Pons (tissue), 1 donor: ENCODE results near the gene ARID3B.
A peak's percentile ranks its signal among the peaks of the same experiment; 100 is the strongest.
"Not testable (repeated sequence)": the region's sequence is repeated elsewhere in the genome, so short reads cannot be mapped to it uniquely, and the experiment has no call there.

Experiments
- DNase-seq: peaks from one replicate; pipeline ENCODE4 v3.0.0-alpha.2; 2016; ENCODE audit warnings: low spot score

Gene ARID3B

GRCh38 chr15:74535388-74536084 lies 5.5 kb upstream of the ARID3B start:
- DNase-seq = no peak

- DNase-seq = no peak
These were observed 3.3 kb upstream of the ARID3B start for GRCh38 chr15:74537736-74538135.

- not testable (repeated sequence) for DNase-seq
These were observed 1.5 kb upstream of the ARID3B start for GRCh38 chr15:74539521-74539920.

GRCh38 chr15:74540161-74540760 lies 759 bp upstream of the ARID3B start:
- DNase-seq = no peak

GRCh38 chr15:74541494-74542165 lies 610 bp downstream of the ARID3B start:
- peak; percentile 47 for DNase-seq

GRCh38 chr15:74542166-74543042 lies 1.4 kb downstream of the ARID3B start:
- peak; percentile 37 for DNase-seq

GRCh38 chr15:74543043-74543422 lies 2.0 kb downstream of the ARID3B start:
- no peak for DNase-seq

GRCh38 chr15:74543583-74543982 lies 2.6 kb downstream of the ARID3B start:
- no peak for DNase-seq

- no peak for DNase-seq
These were observed 4.1 kb downstream of the ARID3B start for GRCh38 chr15:74545086-74545485.

- peak; percentile 95 for DNase-seq
These were observed 5.0 kb downstream of the ARID3B start for GRCh38 chr15:74545776-74546656.

- no peak for DNase-seq
These were observed 6.6 kb downstream of the ARID3B start for GRCh38 chr15:74547616-74548015.

- DNase-seq = no peak
These were observed 7.2 kb downstream of the ARID3B start for GRCh38 chr15:74548241-74548640.

- no peak for DNase-seq
These were observed 8.8 kb downstream of the ARID3B start for GRCh38 chr15:74549816-74550215.

- DNase-seq = no peak
These were observed 10.7 kb downstream of the ARID3B start for GRCh38 chr15:74551714-74552113.

- no peak for DNase-seq
These were observed 11.9 kb downstream of the ARID3B start for GRCh38 chr15:74552773-74553441.

GRCh38 chr15:74555192-74555591 lies 14.2 kb downstream of the ARID3B start:
- DNase-seq = no peak

- DNase-seq = no peak
These were observed 17.7 kb downstream of the ARID3B start for GRCh38 chr15:74558706-74559105.

GRCh38 chr15:74563442-74563841 lies 22.4 kb downstream of the ARID3B start:
- no peak for DNase-seq

- no peak for DNase-seq
These were observed 23.2 kb downstream of the ARID3B start for GRCh38 chr15:74564182-74564581.

- DNase-seq = no peak
These were observed 24.5 kb downstream of the ARID3B start for GRCh38 chr15:74565381-74566085.
